Right cardiac atrium (tissue), 5 donors: Measurements from ENCODE around the gene SLC12A7. TPM values are rescaled to one million over a fixed set of nuclear protein-coding genes. Genes with fewer than 3 reads are reported as not detected.
A peak's percentile ranks its signal among the peaks of the same experiment; 100 is the strongest.

Experiments used
- ATAC-seq, 2 donors: fragments of 200-7000 bp; cut with Tn5 transposase; one replicate each; pipeline versions ENCODE4 v1.8.0 to v1.9.1; 2020; ENCODE audit warnings: moderate library complexity in 2 of 2, mild to moderate bottlenecking in 1 of 2
- DNase-seq, 3 donors: peaks; one replicate each; pipeline ENCODE4 v3.0.0-alpha.2; 2020
- H3K27ac ChIP-seq: one replicate; pipeline ENCODE4 v1.5.1; 2013; ENCODE audit warnings: mild to moderate bottlenecking, low read length, control low read depth, moderate library complexity
- H3K27me3 ChIP-seq: one replicate; pipeline ENCODE4 v1.6.1; 2013; ENCODE audit not compliant: control insufficient read depth, insufficient read depth
- H3K4me1 ChIP-seq: one replicate; pipeline ENCODE4 v1.6.1; 2013; ENCODE audit warnings: low read length; ENCODE audit not compliant: control insufficient read depth, insufficient read depth
- H3K4me3 ChIP-seq: one replicate; pipeline ENCODE4 v1.5.1; 2013; ENCODE audit warnings: low read length, control low read depth
- H3K9me3 ChIP-seq: one replicate; pipeline ENCODE4 v1.6.1; 2013; ENCODE audit warnings: low read length; ENCODE audit not compliant: control insufficient read depth
- WGBS: extraction: QIAGEN DNeasy Blood & Tissue Kit; methylation state at CpG from one replicate; pipeline ENCODE4 v1.1.7; 2013; 5-methylcytosine and 5-hydroxymethylcytosine counted together
- intact Hi-C, 4 donors: fragments of 100-400 bp; cut with DNase I; formaldehyde crosslinking; loops; one replicate each; pipeline versions ENCODE4 v1.11.0 to v1.14.0; 2022 to 2023
- polyA plus RNA-seq: library from polyadenylated mRNA; stranded (reverse); fragments of 200-250 nt; gene quantifications from one replicate; pipeline ENCODE4 v1.2.3, GENCODE V29; 2013
- total RNA-seq, 4 donors: library from RNA; stranded (reverse); fragmentation: NEBNext Ultra II Directional; extraction: Animal tissue kit (Norgen Biotek cat#: 25700); gene quantifications; one replicate each; pipeline ENCODE4 v1.2.1, GENCODE V29; 2021
- donor health status: healthy with polysubstance abuse.
- donor health status: DM: no; HTN: yes; CAD: no.
- donor health status: DM: no; HTN: no; CAD: no.
- donor health status: DM: no; HTN: yes; CAD: no; lungs with severe emphysema.
- donor health status: DM: yes; HTN: yes; CAD: no.

SLC12A7 gene
- total and polyA plus RNA-seq, 5 donors = 28.5 to 80.5 (median 58.5) TPM

- peaks cover 11% of the 10 kb centered on the region for H3K4me1 ChIP-seq
- peak overlapping the region; percentile 50 for H3K27ac ChIP-seq
- DNase-seq (peak; percentile 79 to 92 (median 91)), ATAC-seq (peak; percentile 74 to 86)
- WGBS = 14% methylated on average over 6 of the region's 6 CpGs
- no peak overlapping the region for H3K4me3 ChIP-seq
- no peaks in the 10 kb centered on the region for H3K27me3 ChIP-seq
- intact Hi-C loops = loop anchor here in 1 of 4 donors (5.0 kb wide), 1 partner anchor 123 kb away; no protein-coding TSS in a partner anchor
- no peaks in the 10 kb centered on the region for H3K9me3 ChIP-seq
Measured at GRCh38 chr5:1125030-1125357, 13.1 kb upstream of the SLC12A7 start.

- H3K4me1 ChIP-seq = peaks cover 11% of the 10 kb centered on the region
- no peaks in the 10 kb centered on the region for H3K9me3 ChIP-seq
- 48% methylated on average over 27 of the region's 27 CpGs for WGBS
- intact Hi-C loops = loop anchor here in 1 of 4 donors (5.0 kb wide), 1 partner anchor 122 kb away; no protein-coding TSS in a partner anchor
- ATAC-seq (peak; percentile 6 to 17), DNase-seq (peak in 1 of 3 donors; percentile 88)
- no peaks in the 10 kb centered on the region for H3K27me3 ChIP-seq
- H3K27ac ChIP-seq = peak overlapping the region; percentile 50
- no peak overlapping the region for H3K4me3 ChIP-seq
Measured at GRCh38 chr5:1124205-1125029, 12.6 kb upstream of the SLC12A7 start.

DNA sequence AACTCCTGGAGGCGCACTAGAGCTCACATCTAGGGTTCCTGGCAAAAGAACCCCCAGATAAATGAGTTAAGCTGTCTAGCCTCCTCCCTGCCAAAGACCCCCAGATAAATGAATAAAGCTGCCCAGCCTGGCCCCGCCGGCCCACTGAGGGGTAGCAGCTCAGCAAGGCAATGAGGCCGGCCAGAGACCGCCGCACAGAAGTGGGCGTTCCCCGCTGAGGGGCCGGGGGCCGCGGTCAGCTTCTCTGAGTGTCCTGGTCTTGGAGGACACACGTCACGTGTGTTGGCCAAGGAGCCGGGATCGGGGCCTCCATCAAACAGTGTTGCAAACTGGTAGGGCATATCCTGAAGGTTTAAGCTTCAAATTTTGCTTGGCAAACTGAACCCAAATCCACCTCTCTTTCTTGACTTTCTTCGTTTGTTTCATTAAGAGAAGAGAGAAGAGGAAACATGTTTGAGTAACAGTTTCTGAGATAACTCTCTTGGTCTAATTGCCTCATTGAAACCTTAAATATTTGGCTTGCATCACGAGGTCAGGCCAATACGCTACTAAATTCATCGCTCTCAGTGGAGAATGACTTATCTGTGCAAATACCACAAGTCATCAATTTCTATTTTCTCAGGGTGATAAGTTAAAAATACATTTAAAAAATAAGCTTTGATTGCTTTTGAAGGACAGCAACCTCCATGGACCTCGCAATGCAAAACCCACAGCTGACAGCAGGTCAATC is 11.7 kb upstream of the SLC12A7 start:
- H3K27ac ChIP-seq = peak overlapping the region; percentile 86
- H3K27me3 ChIP-seq = no peaks in the 10 kb centered on the region
- H3K4me1 ChIP-seq = peaks cover 11% of the 10 kb centered on the region
- ATAC-seq (no peak), DNase-seq (peak in 1 of 3 donors; percentile 73)
- intact Hi-C loops = no loop called here
- 64% methylated on average over 20 of the region's 20 CpGs for WGBS
- H3K9me3 ChIP-seq = no peaks in the 10 kb centered on the region
- H3K4me3 ChIP-seq = no peak overlapping the region

DNA sequence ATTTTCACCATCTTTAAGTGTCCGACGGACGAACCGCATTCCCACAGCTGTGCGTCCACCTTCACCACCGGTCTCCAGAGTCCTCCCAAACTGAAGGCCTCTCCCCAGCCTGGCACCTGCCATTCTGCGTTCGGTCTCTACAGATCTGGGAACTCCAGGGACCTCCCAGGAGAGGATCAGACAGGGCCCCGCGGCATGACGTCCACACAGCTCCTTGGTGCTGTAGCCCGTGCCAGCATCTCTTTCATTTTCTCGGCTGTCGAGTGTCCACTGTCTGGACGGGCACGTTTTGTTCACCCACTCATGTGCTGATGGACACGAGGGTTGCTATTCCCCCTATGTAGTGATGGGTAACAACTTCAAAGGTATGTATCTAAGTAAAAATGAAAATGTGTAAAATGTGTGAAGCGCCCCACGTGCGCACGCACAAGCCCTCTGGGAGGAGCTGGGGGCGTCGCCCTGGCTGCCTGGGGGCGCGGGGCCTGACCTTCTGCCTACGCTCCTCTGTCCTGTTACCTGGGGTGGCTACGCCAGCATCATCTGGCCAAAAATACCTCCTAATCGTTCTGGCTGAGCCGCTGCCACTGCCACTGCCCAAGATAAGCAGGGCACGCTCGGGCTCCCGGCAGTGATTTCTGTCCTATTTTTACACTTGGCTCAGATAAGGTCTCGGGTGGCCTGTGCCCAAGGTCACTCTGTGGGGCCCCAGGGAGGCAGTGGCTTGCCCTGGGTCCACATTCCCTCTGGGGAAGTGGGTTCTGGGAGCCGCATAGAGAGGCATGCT is 10.8 kb upstream of the SLC12A7 start:
- peak; percentile 63 to 85 (median 79) for DNase-seq
- Histone ChIP-seq H3K27ac (peak overlapping the region; percentile 86), H3K4me3 (no peak overlapping the region), H3K9me3 (no peaks in the 10 kb centered on the region), H3K27me3 (no peaks in the 10 kb centered on the region), H3K4me1 (peaks cover 3% of the 10 kb centered on the region)
- 73% methylated on average over 34 of the region's 34 CpGs for WGBS
- intact Hi-C loops = no loop called here
- ATAC-seq = peak; percentile 46 to 53

GRCh38 chr5:1121891-1122290 is 10.0 kb upstream of the SLC12A7 start:
- H3K4me3 ChIP-seq = no peak overlapping the region
- H3K27me3 ChIP-seq = no peaks in the 10 kb centered on the region
- H3K27ac ChIP-seq = peak overlapping the region; percentile 19
- peaks cover 3% of the 10 kb centered on the region for H3K4me1 ChIP-seq
- WGBS = 92% methylated on average over 14 of the region's 14 CpGs
- DNase-seq = no peak
- intact Hi-C loops = no loop called here
- ATAC-seq = no peak
- no peaks in the 10 kb centered on the region for H3K9me3 ChIP-seq

GRCh38 chr5:1121044-1121443 is 9.2 kb upstream of the SLC12A7 start:
- peak in 1 of 3 donors; percentile 75 for DNase-seq
- H3K27me3 ChIP-seq = no peaks in the 10 kb centered on the region
- peaks cover 3% of the 10 kb centered on the region for H3K4me1 ChIP-seq
- H3K9me3 ChIP-seq = no peaks in the 10 kb centered on the region
- H3K4me3 ChIP-seq = no peak overlapping the region
- intact Hi-C loops = no loop called here
- 48% methylated on average over 14 of the region's 14 CpGs for WGBS
- ATAC-seq = no peak
- H3K27ac ChIP-seq = peak overlapping the region; percentile 7

DNA sequence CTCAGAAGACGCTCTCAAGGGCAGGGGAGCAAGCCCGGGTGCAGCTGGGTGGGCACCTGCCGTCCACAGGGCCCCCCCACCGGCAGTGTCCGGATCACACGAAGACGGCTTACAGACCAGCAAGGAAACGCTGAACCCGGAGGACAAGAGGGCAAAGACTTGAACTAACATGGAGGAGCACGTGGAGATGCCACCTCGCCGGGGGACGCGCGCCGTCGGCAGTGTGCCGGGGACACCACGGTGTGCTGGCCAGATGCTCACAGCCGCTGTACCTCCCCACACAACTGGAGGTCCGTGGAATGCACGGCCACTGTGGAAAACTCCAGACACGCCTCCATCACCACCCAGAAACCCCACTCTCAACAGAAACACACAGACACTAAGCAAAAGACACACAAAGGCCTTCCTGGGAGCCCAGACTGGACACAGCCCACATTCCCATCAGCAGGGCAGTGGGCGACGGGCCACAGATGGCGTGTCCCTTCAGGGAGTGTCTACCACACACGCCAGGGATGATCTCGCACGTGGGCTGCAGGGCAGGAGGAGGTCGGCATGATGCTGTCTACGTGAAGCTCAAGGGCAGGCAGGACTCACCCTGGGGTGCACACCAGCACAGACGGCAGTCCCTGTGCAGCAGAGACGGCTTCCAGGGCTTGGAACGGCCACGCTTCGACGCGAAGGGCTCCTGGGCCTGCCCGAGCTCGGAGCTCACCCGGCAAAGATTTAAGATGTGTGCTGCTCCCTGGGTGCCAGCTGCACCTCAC is 8.6 kb upstream of the SLC12A7 start:
- intact Hi-C loops = no loop called here
- no peak for ATAC-seq
- Histone ChIP-seq H3K9me3 (no peaks in the 10 kb centered on the region), H3K4me1 (peaks cover 3% of the 10 kb centered on the region), H3K27ac (peak overlapping the region; percentile 13), H3K27me3 (no peaks in the 10 kb centered on the region), H3K4me3 (no peak overlapping the region)
- 78% methylated on average over 41 of the region's 41 CpGs for WGBS
- peak in 1 of 3 donors; percentile 73 for DNase-seq

- peaks cover 3% of the 10 kb centered on the region for H3K4me1 ChIP-seq
- H3K27ac ChIP-seq = no peak overlapping the region
- intact Hi-C loops = no loop called here
- 86% methylated on average over 28 of the region's 28 CpGs for WGBS
- H3K4me3 ChIP-seq = no peak overlapping the region
- DNase-seq = peak in 2 of 3 donors; percentile 72 to 80
- peak; percentile 14 to 40 for ATAC-seq
- no peaks in the 10 kb centered on the region for H3K27me3 ChIP-seq
- H3K9me3 ChIP-seq = no peaks in the 10 kb centered on the region
Measured at GRCh38 chr5:1119312-1119831, 7.5 kb upstream of the SLC12A7 start.

DNA sequence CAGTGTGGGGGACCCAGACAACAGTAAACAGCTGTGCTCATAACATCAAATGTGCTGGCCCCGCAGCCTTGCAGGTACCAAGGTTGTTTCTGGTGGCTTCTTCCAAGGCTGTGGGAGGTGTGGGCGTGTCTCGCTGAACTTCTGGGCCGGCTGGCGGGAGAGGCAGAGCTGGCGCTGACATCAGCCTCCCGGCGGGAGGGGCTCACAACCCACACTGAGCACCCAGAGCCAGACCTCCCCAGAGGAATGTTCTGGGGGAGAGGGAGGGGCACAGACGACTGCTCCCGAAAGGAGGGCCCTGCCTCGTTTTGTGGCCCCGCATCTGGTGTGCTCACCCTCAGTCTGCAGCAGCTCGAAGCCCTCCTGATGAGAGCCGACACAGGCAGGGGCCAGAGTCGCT is 6.9 kb upstream of the SLC12A7 start:
- peak in 1 of 3 donors; percentile 57 for DNase-seq
- Histone ChIP-seq H3K27ac (peak overlapping the region; percentile 55), H3K27me3 (no peaks in the 10 kb centered on the region), H3K4me1 (peaks cover 3% of the 10 kb centered on the region), H3K4me3 (no peak overlapping the region), H3K9me3 (no peaks in the 10 kb centered on the region)
- intact Hi-C loops = no loop called here
- 40% methylated on average over 15 of the region's 15 CpGs for WGBS
- peak; percentile 36 to 40 for ATAC-seq

DNA sequence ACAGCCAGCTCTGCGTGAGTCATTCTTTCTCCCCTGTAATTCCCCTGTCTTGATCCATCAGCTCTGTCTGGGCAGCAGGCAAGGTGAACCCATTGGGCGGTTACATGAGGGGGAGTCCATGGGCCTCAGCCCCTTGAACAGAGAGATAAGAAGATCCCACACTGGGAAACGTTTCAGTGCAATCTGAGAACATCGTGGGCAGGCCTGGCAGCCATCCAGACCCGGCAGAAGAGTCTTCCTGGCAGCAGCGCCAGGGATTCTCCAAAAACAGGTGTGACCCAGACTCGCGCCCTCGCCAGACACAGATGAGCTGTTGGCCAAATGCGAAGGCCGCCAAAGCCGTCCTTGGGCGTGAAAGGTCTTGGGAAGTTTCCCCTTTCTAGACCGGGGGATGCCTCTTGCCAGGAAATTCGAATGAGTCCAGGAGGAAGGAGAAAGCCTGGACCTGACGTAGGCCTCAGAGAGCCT is 6.4 kb upstream of the SLC12A7 start:
- WGBS = 22% methylated on average over 16 of the region's 16 CpGs
- intact Hi-C loops = no loop called here
- DNase-seq (peak; percentile 71 to 87 (median 85)), ATAC-seq (peak; percentile 9 to 41)
- Histone ChIP-seq H3K27ac (peak overlapping the region; percentile 55), H3K27me3 (no peaks in the 10 kb centered on the region), H3K4me1 (no peaks in the 10 kb centered on the region), H3K9me3 (no peaks in the 10 kb centered on the region), H3K4me3 (no peak overlapping the region)
